ENCODE results near the gene ANKRD24.
"Not testable (repeated sequence)": the region's sequence is repeated elsewhere in the genome, so short reads cannot be mapped to it uniquely, and the experiment has no call there.

The ANKRD24 gene

DNA sequence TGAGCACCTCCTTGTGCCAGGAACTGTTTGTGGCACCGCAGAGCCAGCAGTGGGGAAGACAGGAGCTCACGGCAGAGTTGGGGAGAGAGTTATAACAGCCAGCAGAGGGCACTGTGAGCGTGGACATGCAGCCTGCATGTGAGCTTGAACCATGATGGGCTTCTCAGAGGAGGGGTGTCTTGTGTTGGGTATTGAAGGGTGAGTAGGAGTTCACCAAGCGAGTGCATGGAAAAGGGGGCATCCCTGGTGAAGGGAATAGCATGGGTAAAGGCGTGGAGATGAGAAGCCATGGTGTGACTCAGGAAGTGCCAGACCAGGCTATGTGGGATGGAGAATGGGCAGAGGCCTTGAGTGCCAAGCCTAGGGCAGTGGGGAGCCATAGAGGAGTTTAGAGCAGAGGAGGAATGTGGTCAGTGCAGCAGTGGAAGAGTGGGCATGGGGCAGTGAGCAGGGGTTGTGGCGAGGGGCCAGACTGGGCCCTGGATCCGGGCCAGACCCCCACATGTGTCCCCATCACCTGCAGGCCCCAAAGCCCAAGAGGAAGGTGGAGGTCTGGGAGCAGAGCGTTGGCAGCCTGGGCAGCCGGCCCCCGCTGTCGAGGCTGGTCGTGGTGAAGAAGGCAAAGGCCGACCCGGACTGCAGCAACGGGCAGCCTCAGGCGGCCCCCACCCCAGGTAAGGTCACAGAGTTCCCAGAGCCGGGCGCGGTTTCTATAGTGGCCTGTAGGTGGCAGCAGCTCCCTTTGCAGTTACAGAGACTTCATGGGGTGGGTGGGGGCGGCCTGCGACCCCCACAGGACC, 84.8 kb downstream of the ANKRD24 start:
- H3K27ac ChIP-seq (ENCODE audit: low read depth, low read length): no peak overlapping the region
- no peak overlapping the region for H3K4me3 ChIP-seq (ENCODE audit: low read depth in 1 of 2, low read length in 2 of 2)
- no peaks in the 10 kb centered on the region for H3K27me3 ChIP-seq (ENCODE audit: control insufficient read depth in 1 of 2, insufficient read depth in 2 of 2, low read length in 2 of 2)
- no peaks in the 10 kb centered on the region for H3K9me3 ChIP-seq (ENCODE audit: low read length)
- H3K4me1 ChIP-seq (ENCODE audit: insufficient read depth, low read length): no peaks in the 10 kb centered on the region
- peaks cover 34% of the 10 kb centered on the region for H3K36me3 ChIP-seq (ENCODE audit: insufficient read depth, low read length)
- no peak overlapping the region for H3K9ac ChIP-seq (ENCODE audit: low read length)

DNA sequence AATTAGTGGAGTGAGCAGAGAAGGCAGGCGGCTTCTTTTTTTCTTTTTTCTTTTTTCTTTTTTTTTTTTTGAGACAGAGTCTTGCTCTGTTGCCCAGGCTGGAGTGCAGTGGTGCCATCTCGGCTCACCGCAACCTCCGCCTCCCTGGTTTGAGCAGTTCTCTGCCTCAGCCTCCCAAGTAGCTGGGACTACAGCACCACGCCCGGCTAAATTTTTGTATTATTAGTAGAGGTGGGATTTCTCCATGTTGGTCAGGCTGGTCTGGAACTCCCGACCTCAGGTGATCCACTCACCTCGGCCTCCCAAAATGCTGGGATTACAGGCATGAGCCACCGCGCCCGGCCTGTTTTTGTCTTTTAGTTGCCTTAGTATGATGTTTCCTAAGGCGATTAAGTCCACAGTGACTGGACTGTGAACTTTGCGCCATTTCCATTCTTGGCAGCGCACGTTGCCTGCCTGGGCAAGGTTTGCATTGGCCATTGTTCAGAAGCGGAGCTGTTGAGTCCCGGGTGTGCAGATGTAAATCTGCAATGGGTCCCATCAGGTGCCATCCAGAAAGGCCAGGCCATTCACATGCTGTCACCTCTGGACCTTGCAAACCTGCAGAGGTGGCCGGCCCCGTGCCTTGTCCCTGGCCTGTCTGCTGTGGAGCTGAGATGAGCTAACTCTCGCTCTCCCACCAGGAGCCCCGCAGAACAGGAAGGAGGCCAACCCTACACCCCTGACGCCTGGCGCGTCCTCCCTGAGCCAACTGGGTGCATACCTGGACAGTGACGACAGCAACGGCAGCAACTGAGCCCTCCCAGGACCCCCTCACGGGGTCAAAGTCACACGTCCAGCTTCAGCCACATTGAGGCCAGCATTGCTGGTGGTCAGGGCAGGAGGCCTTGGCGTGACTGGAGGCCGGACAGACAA, 85.7 kb downstream of the ANKRD24 start:
- H3K9ac ChIP-seq (ENCODE audit: low read length): no peak overlapping the region
- H3K27ac ChIP-seq (ENCODE audit: low read depth, low read length): no peak overlapping the region
- H3K9me3 ChIP-seq (ENCODE audit: low read length): no peaks in the 10 kb centered on the region
- no peaks in the 10 kb centered on the region for H3K4me1 ChIP-seq (ENCODE audit: insufficient read depth, low read length)
- no peak overlapping the region for H3K4me3 ChIP-seq (ENCODE audit: low read depth in 1 of 2, low read length in 2 of 2)
- no peaks in the 10 kb centered on the region for H3K27me3 ChIP-seq (ENCODE audit: control insufficient read depth in 1 of 2, insufficient read depth in 2 of 2, low read length in 2 of 2)
- H3K36me3 ChIP-seq (ENCODE audit: insufficient read depth, low read length): peaks cover 27% of the 10 kb centered on the region

- H3K9me3 ChIP-seq (ENCODE audit: low read length): no peaks in the 10 kb centered on the region
- H3K36me3 ChIP-seq (ENCODE audit: insufficient read depth, low read length): peaks cover 25% of the 10 kb centered on the region
- H3K27ac ChIP-seq (ENCODE audit: low read depth, low read length): no peak overlapping the region
- H3K27me3 ChIP-seq (ENCODE audit: control insufficient read depth in 1 of 2, insufficient read depth in 2 of 2, low read length in 2 of 2): no peaks in the 10 kb centered on the region
- H3K4me3 ChIP-seq (ENCODE audit: low read depth in 1 of 2, low read length in 2 of 2): no peak overlapping the region
- H3K9ac ChIP-seq (ENCODE audit: low read length): no peak overlapping the region
- H3K4me1 ChIP-seq (ENCODE audit: insufficient read depth, low read length): no peaks in the 10 kb centered on the region
Measured at GRCh38 chr19:4268816-4269430, 86.4 kb downstream of the ANKRD24 start.

DNA sequence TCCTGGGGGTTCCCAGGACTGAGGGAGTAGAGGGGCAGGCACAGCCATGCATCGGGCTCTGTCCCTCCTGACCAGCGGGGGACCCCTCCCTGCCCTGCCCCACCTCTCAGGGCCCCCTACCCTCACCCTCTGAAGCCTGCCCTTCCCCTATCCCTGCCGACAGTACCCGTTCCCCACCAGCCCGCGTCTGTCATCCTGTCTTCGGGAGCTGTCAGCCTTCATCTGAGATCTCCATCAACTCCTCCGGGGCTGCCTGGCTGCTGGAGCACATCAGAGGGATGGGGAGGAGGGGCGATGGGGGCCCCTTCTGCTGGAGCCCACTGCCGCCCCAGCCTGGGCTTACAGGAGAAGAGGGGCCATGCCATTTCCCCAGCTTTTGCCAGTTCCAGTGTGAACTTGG, 90.4 kb downstream of the ANKRD24 start:
- no peaks in the 10 kb centered on the region for H3K9me3 ChIP-seq (ENCODE audit: low read length)
- H3K4me3 ChIP-seq (ENCODE audit: low read depth in 1 of 2, low read length in 2 of 2): no peak overlapping the region
- no peak overlapping the region for H3K27ac ChIP-seq (ENCODE audit: low read depth, low read length)
- H3K27me3 ChIP-seq (ENCODE audit: control insufficient read depth in 1 of 2, insufficient read depth in 2 of 2, low read length in 2 of 2): peaks cover under 1 to 2% of the 10 kb centered on the region in 2 donors
- no peaks in the 10 kb centered on the region for H3K4me1 ChIP-seq (ENCODE audit: insufficient read depth, low read length)
- no peak overlapping the region for H3K9ac ChIP-seq (ENCODE audit: low read length)
- peaks cover 12% of the 10 kb centered on the region for H3K36me3 ChIP-seq (ENCODE audit: insufficient read depth, low read length)

GRCh38 chr19:4274321-4274686, 91.8 kb downstream of the ANKRD24 start:
- not testable (repeated sequence) for H3K9me3 ChIP-seq (ENCODE audit: low read length); H3K9ac ChIP-seq (ENCODE audit: low read length); H3K4me1 ChIP-seq (ENCODE audit: insufficient read depth, low read length); H3K4me3 ChIP-seq (ENCODE audit: low read depth in 1 of 2, low read length in 2 of 2); H3K36me3 ChIP-seq (ENCODE audit: insufficient read depth, low read length); H3K27ac ChIP-seq (ENCODE audit: low read depth, low read length)
- peaks cover 3 to 15% of the 10 kb centered on the region in 2 donors for H3K27me3 ChIP-seq (ENCODE audit: control insufficient read depth in 1 of 2, insufficient read depth in 2 of 2, low read length in 2 of 2)

Measured in muscle layer of colon (tissue), 2 donors.